Activated CD4-positive, alpha-beta T cell treated with anti-CD3 and anti-CD28 coated beads for 48 hours (primary cell): ENCODE results near the gene SHROOM3.

Experiments used
- DNase-seq: peaks from one replicate; pipeline ENCODE4 v3.0.0-alpha.2; 2020

The SHROOM3 gene

GRCh38 chr4:76729460-76729859 is 294.4 kb downstream of the SHROOM3 start:
- no peak for DNase-seq

GRCh38 chr4:76729980-76730379 is 295.0 kb downstream of the SHROOM3 start:
- no peak for DNase-seq

GRCh38 chr4:76732246-76732645 is 297.2 kb downstream of the SHROOM3 start:
- DNase-seq, result no peak

GRCh38 chr4:76733068-76733771 is 298.2 kb downstream of the SHROOM3 start:
- DNase-seq, result no peak

GRCh38 chr4:76736414-76736813 is 301.4 kb downstream of the SHROOM3 start:
- DNase-seq, result no peak

- DNase-seq, result no peak
Observed at GRCh38 chr4:76737180-76737579, 302.2 kb downstream of the SHROOM3 start.

- DNase-seq, result no peak
Observed at GRCh38 chr4:76737771-76738085, 302.7 kb downstream of the SHROOM3 start.

- DNase-seq, result peak; percentile 65
Observed at GRCh38 chr4:76738086-76738931, 303.3 kb downstream of the SHROOM3 start.

- DNase-seq, result no peak
Observed at GRCh38 chr4:76740192-76740591, 305.2 kb downstream of the SHROOM3 start.

- DNase-seq, result no peak
Observed at GRCh38 chr4:76740866-76741662, 306.0 kb downstream of the SHROOM3 start.

GRCh38 chr4:76741663-76742020 is 306.6 kb downstream of the SHROOM3 start:
- no peak for DNase-seq

GRCh38 chr4:76744241-76744921 is 309.4 kb downstream of the SHROOM3 start:
- no peak for DNase-seq

GRCh38 chr4:76745240-76745639 is 310.2 kb downstream of the SHROOM3 start:
- no peak for DNase-seq

GRCh38 chr4:76747563-76747962 is 312.5 kb downstream of the SHROOM3 start:
- DNase-seq, result no peak

GRCh38 chr4:76748649-76749048 is 313.6 kb downstream of the SHROOM3 start:
- peak; percentile 31 for DNase-seq

GRCh38 chr4:76749355-76749754 is 314.3 kb downstream of the SHROOM3 start:
- DNase-seq, result no peak

- no peak for DNase-seq
Observed at GRCh38 chr4:76750716-76751115, 315.7 kb downstream of the SHROOM3 start.

- no peak for DNase-seq
Observed at GRCh38 chr4:76751612-76752343, 316.7 kb downstream of the SHROOM3 start.

- DNase-seq, result peak; percentile 25
Observed at GRCh38 chr4:76752861-76753501, 318.0 kb downstream of the SHROOM3 start.

- DNase-seq, result no peak
Observed at GRCh38 chr4:76753814-76754213, 318.8 kb downstream of the SHROOM3 start.

GRCh38 chr4:76754439-76754838 is 319.4 kb downstream of the SHROOM3 start:
- no peak for DNase-seq

GRCh38 chr4:76755756-76756155 is 320.7 kb downstream of the SHROOM3 start:
- no peak for DNase-seq
